Right cardiac atrium (tissue), 5 donors: ENCODE measurements around the gene TMEM218. TPM values are rescaled to one million over a fixed set of nuclear protein-coding genes. Genes with fewer than 3 reads are reported as not detected.
A peak's percentile ranks its signal among the peaks of the same experiment; 100 is the strongest.

Source experiments
- ATAC-seq, 2 donors: fragments of 200-7000 bp; cut with Tn5 transposase; one replicate each; pipeline versions ENCODE4 v1.8.0 to v1.9.1; 2020; ENCODE audit warnings: moderate library complexity in 2 of 2, mild to moderate bottlenecking in 1 of 2
- DNase-seq, 3 donors: peaks; one replicate each; pipeline ENCODE4 v3.0.0-alpha.2; 2020
- H3K27ac ChIP-seq: one replicate; pipeline ENCODE4 v1.5.1; 2013; ENCODE audit warnings: mild to moderate bottlenecking, low read length, control low read depth, moderate library complexity
- H3K27me3 ChIP-seq: one replicate; pipeline ENCODE4 v1.6.1; 2013; ENCODE audit not compliant: control insufficient read depth, insufficient read depth
- H3K4me1 ChIP-seq: one replicate; pipeline ENCODE4 v1.6.1; 2013; ENCODE audit warnings: low read length; ENCODE audit not compliant: control insufficient read depth, insufficient read depth
- H3K4me3 ChIP-seq: one replicate; pipeline ENCODE4 v1.5.1; 2013; ENCODE audit warnings: low read length, control low read depth
- H3K9me3 ChIP-seq: one replicate; pipeline ENCODE4 v1.6.1; 2013; ENCODE audit warnings: low read length; ENCODE audit not compliant: control insufficient read depth
- WGBS: extraction: QIAGEN DNeasy Blood & Tissue Kit; methylation state at CpG from one replicate; pipeline ENCODE4 v1.1.7; 2013; 5-methylcytosine and 5-hydroxymethylcytosine counted together
- intact Hi-C, 4 donors: fragments of 100-400 bp; cut with DNase I; formaldehyde crosslinking; loops; one replicate each; pipeline versions ENCODE4 v1.11.0 to v1.14.0; 2022 to 2023
- polyA plus RNA-seq: library from polyadenylated mRNA; stranded (reverse); fragments of 200-250 nt; gene quantifications from one replicate; pipeline ENCODE4 v1.2.3, GENCODE V29; 2013
- total RNA-seq, 4 donors: library from RNA; stranded (reverse); fragmentation: NEBNext Ultra II Directional; extraction: Animal tissue kit (Norgen Biotek cat#: 25700); gene quantifications; one replicate each; pipeline ENCODE4 v1.2.1, GENCODE V29; 2021
- donor health status: healthy with polysubstance abuse.
- donor health status: DM: no; HTN: yes; CAD: no.
- donor health status: DM: no; HTN: no; CAD: no.
- donor health status: DM: no; HTN: yes; CAD: no; lungs with severe emphysema.
- donor health status: DM: yes; HTN: yes; CAD: no.

Gene TMEM218
- total and polyA plus RNA-seq, 5 donors, result 11.1 to 14.1 (median 11.8) TPM

DNA sequence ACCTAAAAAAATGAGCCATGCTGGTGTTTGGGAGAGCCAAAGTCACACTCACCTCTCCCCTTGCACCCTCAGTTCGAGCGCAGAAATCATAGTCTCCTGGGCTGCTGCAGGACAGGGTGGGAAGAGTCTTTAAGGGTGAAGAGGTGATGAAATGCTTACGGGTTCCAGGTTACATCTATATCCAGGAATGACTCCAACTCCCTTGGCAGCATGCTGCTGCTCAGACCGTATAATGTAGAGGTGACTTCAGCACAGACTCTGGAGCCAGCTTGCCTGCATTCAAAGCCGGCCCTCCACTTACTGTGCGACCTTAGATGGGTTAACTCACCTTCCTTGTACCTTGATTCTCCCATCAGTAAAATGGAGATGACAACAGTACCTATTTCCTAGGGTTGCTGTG lies 35.9 kb upstream of the TMEM218 start:
- H3K9me3 ChIP-seq, result no peaks in the 10 kb centered on the region
- intact Hi-C loops, result loop anchor here in 2 of 4 donors (10.0 kb wide), 2 partner anchors 52 to 258 kb away; no protein-coding TSS in a partner anchor
- DNase-seq (no peak), ATAC-seq (no peak)
- no peaks in the 10 kb centered on the region for H3K4me1 ChIP-seq
- no peaks in the 10 kb centered on the region for H3K27me3 ChIP-seq
- no peak overlapping the region for H3K4me3 ChIP-seq
- no peak overlapping the region for H3K27ac ChIP-seq
- WGBS, result 78% methylated on average over 6 of the region's 6 CpGs

DNA sequence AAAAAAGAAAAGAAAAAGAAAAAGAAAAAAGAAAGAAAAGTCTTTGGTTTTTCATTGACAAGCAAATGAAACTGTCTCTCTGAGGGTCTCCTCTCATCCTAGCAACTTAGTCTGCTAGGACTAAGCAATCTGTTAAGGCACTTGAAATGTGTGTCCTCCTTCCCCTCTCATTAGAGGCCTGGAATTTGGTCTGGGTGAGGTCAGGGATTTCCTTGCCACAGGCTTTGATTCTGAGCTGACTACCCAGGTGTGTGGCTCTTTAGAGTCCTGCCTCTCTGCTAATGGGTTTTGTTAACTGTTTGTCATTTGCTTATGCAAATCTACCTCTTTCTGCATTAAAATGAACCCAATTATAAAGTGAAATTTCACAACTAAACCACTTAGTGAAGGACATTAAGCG lies 34.8 kb upstream of the TMEM218 start:
- no peaks in the 10 kb centered on the region for H3K27me3 ChIP-seq
- H3K4me3 ChIP-seq, result no peak overlapping the region
- intact Hi-C loops, result loop anchor here in 2 of 4 donors (10.0 kb wide), 2 partner anchors 51 to 259 kb away; no protein-coding TSS in a partner anchor
- DNase-seq, result no peak
- no peaks in the 10 kb centered on the region for H3K9me3 ChIP-seq
- no peak for ATAC-seq
- 90% methylated on average over 1 of the region's 1 CpG for WGBS
- H3K4me1 ChIP-seq, result no peaks in the 10 kb centered on the region
- no peak overlapping the region for H3K27ac ChIP-seq

DNA sequence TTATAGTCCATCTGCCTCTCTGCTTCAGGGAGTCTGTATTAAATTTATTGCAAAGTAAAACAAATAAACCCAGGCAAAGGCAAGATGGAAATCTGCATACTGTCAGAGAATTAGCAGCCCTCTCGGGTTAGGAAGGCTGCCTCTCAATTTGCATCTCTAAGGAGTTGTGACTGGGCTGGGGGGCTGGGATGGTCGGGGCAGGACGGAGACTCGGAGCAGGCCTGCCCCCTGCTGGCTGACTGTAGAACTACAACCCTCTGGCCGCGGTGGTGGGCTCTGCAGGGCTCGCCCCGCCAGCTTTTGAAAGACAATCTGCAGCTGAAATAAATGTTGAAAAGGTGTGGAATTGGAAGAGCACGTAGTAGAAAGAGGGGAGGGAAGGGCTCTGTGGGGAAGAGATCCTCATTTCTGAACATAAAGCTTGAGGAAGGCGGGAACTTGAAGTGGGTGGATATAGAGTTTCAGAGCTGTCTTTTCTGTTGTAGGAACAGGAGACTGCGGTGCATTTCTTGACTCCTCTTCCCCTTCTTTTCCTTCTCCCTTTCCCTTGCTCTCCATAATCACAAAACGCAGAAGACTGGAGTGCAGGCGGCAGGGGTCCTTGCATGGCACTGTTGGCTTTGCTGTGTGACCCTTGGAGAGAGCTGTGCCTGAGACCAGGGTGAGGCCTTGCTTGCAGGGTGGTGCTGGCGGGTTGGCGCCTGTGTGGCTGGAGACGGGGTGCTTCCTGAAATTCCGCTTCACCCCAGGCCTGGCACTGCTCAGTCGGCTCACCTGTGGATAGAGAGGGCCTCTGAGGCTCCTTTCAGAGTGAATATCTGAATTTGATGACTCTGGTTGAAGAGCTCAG lies 30.5 kb upstream of the TMEM218 start:
- no peaks in the 10 kb centered on the region for H3K4me1 ChIP-seq
- no peak overlapping the region for H3K4me3 ChIP-seq
- intact Hi-C loops, result loop anchor here in 3 of 4 donors (5.0 to 10.0 kb wide), 3 partner anchors 47 to 263 kb away; no protein-coding TSS in a partner anchor
- H3K27ac ChIP-seq, result no peak overlapping the region
- no peaks in the 10 kb centered on the region for H3K27me3 ChIP-seq
- peak; percentile 40 to 74 (median 70) for DNase-seq
- no peaks in the 10 kb centered on the region for H3K9me3 ChIP-seq
- WGBS, result 41% methylated on average over 18 of the region's 18 CpGs
- ATAC-seq, result peak; percentile 70 to 85

DNA sequence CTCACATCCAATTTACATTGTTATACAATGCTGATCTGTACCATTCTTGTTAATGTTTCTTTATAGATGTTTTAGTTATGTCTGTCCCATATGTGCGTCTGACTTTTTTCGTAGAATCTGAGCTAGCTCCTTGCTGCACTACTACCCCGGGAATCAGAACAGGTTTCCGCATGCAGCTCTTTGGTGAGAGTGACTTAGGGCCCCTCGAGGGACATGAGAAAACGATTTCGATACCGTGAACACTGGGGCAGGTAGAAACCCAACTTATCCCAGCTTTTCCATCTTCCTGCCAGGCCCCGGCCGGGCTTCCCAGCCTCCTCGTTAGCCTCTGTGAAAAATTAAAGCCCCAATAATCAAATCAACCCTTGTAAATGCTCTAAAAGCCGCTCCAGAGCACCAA lies 29.8 kb upstream of the TMEM218 start:
- H3K27ac ChIP-seq, result no peak overlapping the region
- ATAC-seq, result no peak
- intact Hi-C loops, result loop anchor here in 3 of 4 donors (5.0 to 10.0 kb wide), 3 partner anchors 46 to 264 kb away; no protein-coding TSS in a partner anchor
- H3K4me3 ChIP-seq, result no peak overlapping the region
- DNase-seq, result no peak
- H3K4me1 ChIP-seq, result no peaks in the 10 kb centered on the region
- H3K9me3 ChIP-seq, result no peaks in the 10 kb centered on the region
- 60% methylated on average over 12 of the region's 12 CpGs for WGBS
- no peaks in the 10 kb centered on the region for H3K27me3 ChIP-seq

GRCh38 chr11:125140233-125140632 lies 28.8 kb upstream of the TMEM218 start:
- no peaks in the 10 kb centered on the region for H3K9me3 ChIP-seq
- no peak for DNase-seq
- no peak overlapping the region for H3K4me3 ChIP-seq
- ATAC-seq, result no peak
- no peaks in the 10 kb centered on the region for H3K27me3 ChIP-seq
- H3K4me1 ChIP-seq, result no peaks in the 10 kb centered on the region
- H3K27ac ChIP-seq, result no peak overlapping the region
- intact Hi-C loops, result loop anchor here in 3 of 4 donors (5.0 to 10.0 kb wide), 3 partner anchors 45 to 265 kb away; no protein-coding TSS in a partner anchor
- WGBS, result 32% methylated on average over 8 of the region's 8 CpGs

GRCh38 chr11:125139778-125140177 lies 28.4 kb upstream of the TMEM218 start:
- Histone ChIP-seq H3K27me3 (no peaks in the 10 kb centered on the region), H3K27ac (no peak overlapping the region), H3K4me1 (no peaks in the 10 kb centered on the region), H3K4me3 (no peak overlapping the region), H3K9me3 (no peaks in the 10 kb centered on the region)
- ATAC-seq (no peak), DNase-seq (no peak)
- 53% methylated on average over 3 of the region's 3 CpGs for WGBS
- intact Hi-C loops, result loop anchor here in 3 of 4 donors (5.0 to 10.0 kb wide), 3 partner anchors 45 to 265 kb away; no protein-coding TSS in a partner anchor

GRCh38 chr11:125138966-125139365 lies 27.5 kb upstream of the TMEM218 start:
- ATAC-seq, result peak in 1 of 2 donors; percentile 34
- Histone ChIP-seq H3K4me3 (no peak overlapping the region), H3K9me3 (no peaks in the 10 kb centered on the region), H3K27me3 (no peaks in the 10 kb centered on the region), H3K27ac (no peak overlapping the region), H3K4me1 (no peaks in the 10 kb centered on the region)
- WGBS, result 91% methylated on average over 8 of the region's 8 CpGs
- intact Hi-C loops, result no loop called here
- DNase-seq, result no peak

DNA sequence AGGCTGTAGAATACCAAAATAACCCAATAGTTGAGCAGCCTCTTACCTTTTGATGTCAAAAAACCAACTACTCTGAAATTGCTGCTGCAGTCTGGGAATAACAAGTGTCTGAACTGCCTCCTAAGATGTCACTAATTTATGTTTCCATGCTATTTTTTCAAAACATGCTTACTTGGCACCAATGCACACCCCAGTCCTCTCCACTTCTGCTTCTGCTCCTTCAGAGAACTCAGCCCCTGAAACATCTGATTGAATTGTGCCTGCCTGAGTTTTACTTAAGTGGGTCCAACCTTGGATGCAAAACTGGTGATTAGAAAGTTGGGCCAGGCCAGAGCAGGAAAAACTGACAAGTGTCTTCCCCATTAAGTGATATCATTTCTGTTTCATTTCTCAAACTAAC lies 24.6 kb upstream of the TMEM218 start:
- intact Hi-C loops, result no loop called here
- no peak overlapping the region for H3K4me3 ChIP-seq
- H3K27ac ChIP-seq, result no peak overlapping the region
- no peaks in the 10 kb centered on the region for H3K27me3 ChIP-seq
- no peaks in the 10 kb centered on the region for H3K4me1 ChIP-seq
- no peaks in the 10 kb centered on the region for H3K9me3 ChIP-seq
- ATAC-seq (no peak), DNase-seq (no peak)

DNA sequence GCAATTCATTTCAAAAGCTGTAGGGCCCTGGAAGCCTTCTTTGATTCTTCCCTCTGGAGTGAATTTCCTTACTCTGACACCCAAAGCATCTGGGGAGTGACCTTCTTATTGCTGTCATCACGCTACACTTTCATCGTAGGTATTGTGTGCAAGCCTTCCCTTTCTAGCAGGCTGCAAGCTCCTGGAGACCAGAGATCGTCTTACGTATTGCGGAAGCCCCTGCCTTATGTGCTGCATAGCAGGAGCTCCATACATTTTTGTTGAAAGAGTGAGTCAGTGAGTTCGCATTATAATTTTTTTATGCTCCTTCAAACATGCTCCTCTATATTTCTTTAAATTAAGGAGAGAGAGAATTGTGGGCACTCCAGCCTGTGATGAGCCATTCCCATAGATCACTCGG lies 21.2 kb upstream of the TMEM218 start:
- WGBS, result 78% methylated on average over 7 of the region's 7 CpGs
- H3K27me3 ChIP-seq, result no peaks in the 10 kb centered on the region
- ATAC-seq, result no peak
- no peak for DNase-seq
- intact Hi-C loops, result no loop called here
- H3K27ac ChIP-seq, result no peak overlapping the region
- H3K4me3 ChIP-seq, result no peak overlapping the region
- no peaks in the 10 kb centered on the region for H3K9me3 ChIP-seq
- H3K4me1 ChIP-seq, result no peaks in the 10 kb centered on the region

DNA sequence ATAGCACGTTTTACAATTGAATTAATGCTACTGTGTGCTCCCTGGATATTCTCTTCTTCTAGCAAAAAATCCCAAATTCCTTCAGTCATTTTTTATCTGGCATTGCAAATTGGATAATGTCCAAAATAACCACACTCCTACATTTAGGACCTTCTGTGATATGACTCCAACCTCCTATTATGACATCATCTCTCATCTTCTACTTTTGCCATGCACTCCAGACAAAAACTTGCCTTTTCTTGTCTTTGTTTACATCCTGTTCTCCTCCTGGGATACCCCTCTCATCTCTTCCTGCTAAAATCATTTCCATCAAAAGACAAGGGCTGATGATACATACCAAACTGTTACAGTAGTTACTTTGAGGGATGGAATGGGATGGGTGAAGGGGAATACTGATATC lies 20.6 kb upstream of the TMEM218 start:
- Histone ChIP-seq H3K27me3 (no peaks in the 10 kb centered on the region), H3K9me3 (no peaks in the 10 kb centered on the region), H3K4me3 (no peak overlapping the region), H3K4me1 (no peaks in the 10 kb centered on the region), H3K27ac (no peak overlapping the region)
- ATAC-seq (no peak), DNase-seq (no peak)
- 38% methylated on average over 1 of the region's 1 CpG for WGBS
- intact Hi-C loops, result no loop called here

DNA sequence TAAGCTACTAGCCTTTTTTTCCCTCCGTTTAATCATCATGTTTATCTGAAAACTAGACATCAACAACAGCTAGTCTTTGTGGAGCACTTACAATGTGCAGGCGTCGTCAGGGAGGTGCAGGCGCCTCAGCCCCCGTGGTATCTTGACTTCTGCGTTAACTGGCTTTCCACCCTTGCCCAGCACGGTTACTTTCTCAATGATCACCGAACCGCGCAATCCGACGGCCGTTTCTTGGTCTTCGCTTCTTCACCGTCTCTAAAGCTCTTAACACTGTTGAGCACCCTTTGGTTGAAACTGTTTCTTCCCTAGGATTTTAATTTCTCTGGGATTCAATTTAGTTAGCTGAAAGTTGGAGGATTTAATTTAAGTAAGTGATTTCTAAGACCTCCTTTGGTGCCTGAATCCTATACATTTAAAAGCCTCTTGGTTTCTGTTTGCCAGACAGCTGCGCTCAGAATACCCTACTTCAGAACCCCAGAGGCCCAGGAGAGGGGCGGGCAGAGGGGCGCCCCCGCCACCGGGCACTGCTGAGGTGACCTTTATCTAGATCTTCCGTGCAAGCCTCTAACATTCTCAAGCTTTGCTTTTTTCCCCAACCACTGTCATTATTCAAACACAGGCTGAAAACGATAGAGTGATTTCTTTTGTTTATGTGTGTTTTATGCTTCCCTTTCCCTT lies 18.0 kb upstream of the TMEM218 start:
- intact Hi-C loops, result no loop called here
- H3K4me3 ChIP-seq, result no peak overlapping the region
- no peak overlapping the region for H3K27ac ChIP-seq
- no peak for ATAC-seq
- no peaks in the 10 kb centered on the region for H3K9me3 ChIP-seq
- no peaks in the 10 kb centered on the region for H3K4me1 ChIP-seq
- 71% methylated on average over 22 of the region's 22 CpGs for WGBS
- H3K27me3 ChIP-seq, result no peaks in the 10 kb centered on the region
- no peak for DNase-seq
